ENCODE measurements around the gene DIAPH3. TPM values are rescaled to one million over a fixed set of nuclear protein-coding genes. Genes with fewer than 3 reads are reported as not detected.

DIAPH3 gene
- total and polyA plus RNA-seq, 2 donors (not counting 1 experiment from before 2014, with no cell fraction given): 0.03 to 0.10 TPM

DNA sequence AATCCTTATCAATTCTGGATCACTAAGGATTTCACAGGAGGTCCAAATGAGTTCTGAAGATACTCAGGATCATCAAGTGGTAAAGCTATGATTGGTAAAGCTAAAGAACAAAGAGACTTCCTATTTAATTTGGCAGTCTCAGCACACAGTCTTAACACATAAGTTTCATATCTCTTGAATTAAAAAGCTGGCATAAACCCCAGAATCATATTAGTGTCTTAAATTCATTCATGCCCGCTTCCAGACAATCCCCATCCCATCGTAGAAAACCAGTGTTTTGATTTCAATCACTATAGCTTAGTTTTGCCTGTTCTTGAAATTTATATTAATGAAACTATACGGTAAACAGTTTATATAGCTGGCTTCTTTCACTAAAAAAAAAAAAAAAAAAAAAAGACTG is 278.7 kb downstream of the DIAPH3 start:
- no peaks in the 10 kb centered on the region for H3K4me1 Mint-ChIP-seq
- Histone ChIP-seq H3K4me3 (ENCODE audit: control extremely low read depth in 1 of 5, extremely low read depth in 1 of 5, insufficient read depth in 1 of 5, low read depth in 2 of 5, low read length in 4 of 5) (no peak overlapping the region), H3K36me3 (replicated peaks in 1 of 2; ENCODE audit: control extremely low read depth in 1 of 2, control insufficient read depth in 1 of 2, extremely low read depth in 1 of 2, insufficient read depth in 2 of 2, low read length in 1 of 2) (no peaks in the 10 kb centered on the region), H3K4me2 (replicated peaks; ENCODE audit: low read depth, low read length, poor library complexity, severe bottlenecking) (no peak overlapping the region), H3K4me1 (ENCODE audit: control insufficient read depth in 2 of 2, insufficient read depth in 2 of 2, low read length in 2 of 2) (no peaks in the 10 kb centered on the region), H3K27me3 (replicated peaks in 1 of 4; ENCODE audit: control extremely low read depth in 1 of 4, control insufficient read depth in 3 of 4, insufficient read depth in 4 of 4, low read length in 3 of 4) (no peaks in the 10 kb centered on the region), H4K20me1 (ENCODE audit: control insufficient read depth, insufficient read depth, low read length, poor library complexity, severe bottlenecking) (no peaks in the 10 kb centered on the region), H2AFZ (ENCODE audit: insufficient read depth, low read depth, low read length, poor library complexity, severe bottlenecking) (no peak overlapping the region), H3K27ac (ENCODE audit: low read length in 2 of 2) (no peak overlapping the region), H3K79me2 (ENCODE audit: control insufficient read depth, insufficient read depth, low read length) (no peaks in the 10 kb centered on the region), H3K9me3 (ENCODE audit: control extremely low read depth in 1 of 3, control insufficient read depth in 2 of 3, insufficient read depth in 1 of 3, low read length in 2 of 3) (no peaks in the 10 kb centered on the region), H3K9ac (ENCODE audit: low read length) (no peak overlapping the region)
- no peak for DNase-seq
- no CpG with 5 or more reads among the region's 3 CpGs for WGBS (ENCODE audit: insufficient coverage)
- no peak for ATAC-seq (ENCODE audit: low read depth)
- ChIA-PET CTCF (no interaction called here), POLR2A (no interaction called here)
- no peaks in the 10 kb centered on the region for H3K27me3 Mint-ChIP-seq
- intact Hi-C loops (cut with micrococcal nuclease): no loop called here
- no peak overlapping the region for H3K27ac Mint-ChIP-seq
- TF ChIP-seq EZH2 (IDR thresholded peaks at IDR 0.05; ENCODE audit: borderline replicate concordance, insufficient read depth, low read depth, low read length, poor library complexity, severe bottlenecking): no peak
- TF ChIP-seq, protein P1, sequence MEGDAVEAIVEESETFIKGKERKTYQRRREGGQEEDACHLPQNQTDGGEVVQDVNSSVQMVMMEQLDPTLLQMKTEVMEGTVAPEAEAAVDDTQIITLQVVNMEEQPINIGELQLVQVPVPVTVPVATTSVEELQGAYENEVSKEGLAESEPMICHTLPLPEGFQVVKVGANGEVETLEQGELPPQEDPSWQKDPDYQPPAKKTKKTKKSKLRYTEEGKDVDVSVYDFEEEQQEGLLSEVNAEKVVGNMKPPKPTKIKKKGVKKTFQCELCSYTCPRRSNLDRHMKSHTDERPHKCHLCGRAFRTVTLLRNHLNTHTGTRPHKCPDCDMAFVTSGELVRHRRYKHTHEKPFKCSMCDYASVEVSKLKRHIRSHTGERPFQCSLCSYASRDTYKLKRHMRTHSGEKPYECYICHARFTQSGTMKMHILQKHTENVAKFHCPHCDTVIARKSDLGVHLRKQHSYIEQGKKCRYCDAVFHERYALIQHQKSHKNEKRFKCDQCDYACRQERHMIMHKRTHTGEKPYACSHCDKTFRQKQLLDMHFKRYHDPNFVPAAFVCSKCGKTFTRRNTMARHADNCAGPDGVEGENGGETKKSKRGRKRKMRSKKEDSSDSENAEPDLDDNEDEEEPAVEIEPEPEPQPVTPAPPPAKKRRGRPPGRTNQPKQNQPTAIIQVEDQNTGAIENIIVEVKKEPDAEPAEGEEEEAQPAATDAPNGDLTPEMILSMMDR (IDR thresholded peaks at IDR 0.05): no peak
- H3K4me3 Mint-ChIP-seq: no peak overlapping the region
- no peaks in the 10 kb centered on the region for H3K9me3 Mint-ChIP-seq (ENCODE audit: insufficient read depth)

- POLR2A ChIA-PET: no interaction called here
- Histone ChIP-seq H3K79me2 (ENCODE audit: control insufficient read depth, insufficient read depth, low read length) (no peaks in the 10 kb centered on the region), H3K9ac (ENCODE audit: low read length) (no peak overlapping the region), H3K4me1 (ENCODE audit: control insufficient read depth in 2 of 2, insufficient read depth in 2 of 2, low read length in 2 of 2) (no peaks in the 10 kb centered on the region), H4K20me1 (ENCODE audit: control insufficient read depth, insufficient read depth, low read length, poor library complexity, severe bottlenecking) (no peaks in the 10 kb centered on the region), H3K27me3 (replicated peaks in 1 of 4; ENCODE audit: control extremely low read depth in 1 of 4, control insufficient read depth in 3 of 4, insufficient read depth in 4 of 4, low read length in 3 of 4) (no peaks in the 10 kb centered on the region), H3K4me2 (replicated peaks; ENCODE audit: low read depth, low read length, poor library complexity, severe bottlenecking) (no peak overlapping the region), H2AFZ (ENCODE audit: insufficient read depth, low read depth, low read length, poor library complexity, severe bottlenecking) (no peak overlapping the region), H3K27ac (ENCODE audit: low read length in 2 of 2) (no peak overlapping the region), H3K4me3 (ENCODE audit: control extremely low read depth in 1 of 5, extremely low read depth in 1 of 5, insufficient read depth in 1 of 5, low read depth in 2 of 5, low read length in 4 of 5) (no peak overlapping the region), H3K9me3 (ENCODE audit: control extremely low read depth in 1 of 3, control insufficient read depth in 2 of 3, insufficient read depth in 1 of 3, low read length in 2 of 3) (no peaks in the 10 kb centered on the region), H3K36me3 (replicated peaks in 1 of 2; ENCODE audit: control extremely low read depth in 1 of 2, control insufficient read depth in 1 of 2, extremely low read depth in 1 of 2, insufficient read depth in 2 of 2, low read length in 1 of 2) (no peaks in the 10 kb centered on the region)
- Mint-ChIP-seq H3K9me3 (ENCODE audit: insufficient read depth) (no peaks in the 10 kb centered on the region), H3K4me1 (no peaks in the 10 kb centered on the region), H3K27me3 (no peaks in the 10 kb centered on the region), H3K27ac (no peak overlapping the region), H3K4me3 (no peak overlapping the region)
- TF ChIP-seq, protein P1 (IDR thresholded peaks at IDR 0.05): no peak
- no peak for TF ChIP-seq EZH2 (IDR thresholded peaks at IDR 0.05; ENCODE audit: borderline replicate concordance, insufficient read depth, low read depth, low read length, poor library complexity, severe bottlenecking)
- CTCF ChIA-PET: interaction anchor here (0.7 kb wide), 1 partner anchor 201 kb away, joined by 4 read pairs; no protein-coding TSS in a partner anchor
- WGBS (ENCODE audit: insufficient coverage): 100% methylated on average over 2 of the region's 5 CpGs
- no peak for ATAC-seq (ENCODE audit: low read depth)
- intact Hi-C loops (cut with micrococcal nuclease): no loop called here
- no peak for DNase-seq
Observed at GRCh38 chr13:59883885-59884284, 279.8 kb downstream of the DIAPH3 start.
